Subcutaneous adipose tissue (tissue), 4 donors: ENCODE measurements around the gene STARD13. TPM values are rescaled to one million over a fixed set of nuclear protein-coding genes. Genes with fewer than 3 reads are reported as not detected.

ENCODE experiments used
- CTCF ChIP-seq: fragments of 450-650 bp; IDR thresholded peaks from one replicate; pipeline ENCODE4 v1.5.1; 2016; ENCODE audit warnings: low read depth, mild to moderate bottlenecking, control low read depth, antibody characterized with exemption, moderate library complexity
- total RNA-seq, 4 donors: library from RNA; depleted of rRNA; stranded (reverse); fragments of >200 nt; gene quantifications; one replicate each; pipeline ENCODE4 v1.1.0, GENCODE V29; 2016

Gene STARD13
- total RNA-seq, 4 donors from 2014 or later, result 42.9 to 67.8 (median 55.3) TPM

- TF ChIP-seq CTCF, result no peak
These were observed 178.7 kb downstream of the STARD13 start for GRCh38 chr13:33106656-33107360.

- TF ChIP-seq CTCF, result no peak
These were observed 180.1 kb downstream of the STARD13 start for GRCh38 chr13:33105387-33106005.

- no peak for TF ChIP-seq CTCF
These were observed 182.1 kb downstream of the STARD13 start for GRCh38 chr13:33103457-33103856.

GRCh38 chr13:33101835-33102234 lies 183.7 kb downstream of the STARD13 start:
- no peak for TF ChIP-seq CTCF

GRCh38 chr13:33100886-33101285 lies 184.7 kb downstream of the STARD13 start:
- no peak for TF ChIP-seq CTCF

- no peak for TF ChIP-seq CTCF
These were observed 185.7 kb downstream of the STARD13 start for GRCh38 chr13:33099860-33100259.

GRCh38 chr13:33096886-33097605 lies 188.5 kb downstream of the STARD13 start:
- TF ChIP-seq CTCF, result no peak
